Neural cell (in vitro differentiated cells): ENCODE measurements around the gene B4GALNT4. TPM values are rescaled to one million over a fixed set of nuclear protein-coding genes. Genes with fewer than 3 reads are reported as not detected.

Experiments used
- H2AFZ ChIP-seq: fragments of 200-600, 300-800 bp; sonication (generic), shearing (Covaris generic); 2 replicates; pipeline ENCODE4 v1.6.0; 2014; ENCODE audit warnings: low read depth, mild to moderate bottlenecking, antibody characterized with exemption, low read length, moderate library complexity
- H3F3A ChIP-seq: fragments of 200-600 bp; shearing (Covaris generic); 2 replicates; pipeline ENCODE4 v1.6.1; 2016; ENCODE audit warnings: mild to moderate bottlenecking, moderate library complexity, mixed read lengths, antibody characterized with exemption, low read length; ENCODE audit not compliant: insufficient read depth, poor library complexity, severe bottlenecking
- H3K27ac ChIP-seq: fragments of 200-600, 300-800 bp; sonication (generic), shearing (Covaris generic); 2 replicates; pipeline ENCODE4 v1.5.1; 2014; ENCODE audit warnings: mild to moderate bottlenecking, low read length, moderate library complexity
- H3K27me3 ChIP-seq: fragments of 300-800, 200-600 bp; sonication (generic), shearing (Covaris generic); 2 replicates; pipeline ENCODE4 v1.6.0; 2014; ENCODE audit warnings: mild to moderate bottlenecking, low read depth, low read length, moderate library complexity; ENCODE audit not compliant: insufficient read depth
- H3K36me3 ChIP-seq: fragments of 300-800, 200-600 bp; sonication (generic), shearing (Covaris generic); 2 replicates; pipeline ENCODE4 v1.5.1; 2014; ENCODE audit warnings: mild to moderate bottlenecking, antibody characterized with exemption, low read length, moderate library complexity; ENCODE audit not compliant: insufficient read depth
- H3K4me2 ChIP-seq: fragments of 300-800, 200-600 bp; sonication (generic), shearing (Covaris generic); 2 replicates; pipeline ENCODE4 v1.6.0; 2014; ENCODE audit warnings: mild to moderate bottlenecking, low read length
- H3K4me3 ChIP-seq: fragments of 300-800, 200-600 bp; sonication (generic), shearing (Covaris generic); 2 replicates; pipeline ENCODE4 v1.5.1; 2014; ENCODE audit warnings: mild to moderate bottlenecking, low read length, moderate library complexity
- H3K79me2 ChIP-seq: fragments of 200-600 bp; shearing (Covaris generic); replicated peaks from 2 replicates; pipeline ENCODE4 v1.6.0; 2014; ENCODE audit warnings: mild to moderate bottlenecking, low read length, moderate library complexity; ENCODE audit not compliant: insufficient read depth
- H3K9ac ChIP-seq: fragments of 300-800, 200-600 bp; sonication (generic), shearing (Covaris generic); 2 replicates; pipeline ENCODE4 v1.6.1; 2016; ENCODE audit warnings: mild to moderate bottlenecking, low read length, mixed read lengths
- H3K9me2 ChIP-seq: fragments of 200-600 bp; shearing (Covaris generic); 2 replicates; pipeline ENCODE4 v1.6.1; 2016; ENCODE audit warnings: mild to moderate bottlenecking, low read length, mixed read lengths; ENCODE audit not compliant: insufficient read depth
- H3K9me3 ChIP-seq: fragments of 200-600, 300-800 bp; sonication (generic), shearing (Covaris generic); 2 replicates; pipeline ENCODE4 v1.6.1; 2016; ENCODE audit warnings: mild to moderate bottlenecking, mixed run types, low read length, moderate library complexity, mixed read lengths
- H4K20me1 ChIP-seq: fragments of 200-600 bp; shearing (Covaris generic); 2 replicates; pipeline ENCODE4 v1.6.1; 2016; ENCODE audit warnings: mild to moderate bottlenecking, mixed run types; ENCODE audit not compliant: insufficient read depth
- EP300 ChIP-seq: fragments of 450-650 bp; conservative IDR thresholded peaks from 2 replicates; pipeline ENCODE4 v1.6.1; 2014; ENCODE audit warnings: antibody characterized with exemption, mild to moderate bottlenecking, moderate library complexity; ENCODE audit not compliant: poor library complexity, severe bottlenecking
- EZH2 ChIP-seq: fragments of 200-600, 300-800 bp; shearing (Covaris generic), sonication (generic); IDR thresholded peaks from 2 replicates; pipeline ENCODE4 v1.6.1; 2014; ENCODE audit warnings: antibody characterized with exemption, low read length, borderline replicate concordance, mild to moderate bottlenecking; ENCODE audit not compliant: insufficient read depth, poor library complexity, severe bottlenecking
- MXI1 ChIP-seq: fragments of 450-650 bp; conservative IDR thresholded peaks from 2 replicates; pipeline ENCODE4 v1.6.1; 2014; ENCODE audit warnings: antibody characterized with exemption, mild to moderate bottlenecking; ENCODE audit not compliant: poor library complexity, severe bottlenecking
- POLR2AphosphoS5 ChIP-seq: IDR thresholded peaks from 2 replicates; pipeline ENCODE4 v1.6.1; 2012
- RAD21 ChIP-seq: fragments of 450-650 bp; conservative IDR thresholded peaks from 2 replicates; pipeline ENCODE4 v1.6.1; 2014; ENCODE audit warnings: antibody characterized with exemption, mild to moderate bottlenecking, moderate library complexity
- SMC3 ChIP-seq: fragments of 450-650 bp; conservative IDR thresholded peaks from 2 replicates; pipeline ENCODE4 v1.6.1; 2014; ENCODE audit warnings: antibody characterized with exemption, mild to moderate bottlenecking, moderate library complexity; ENCODE audit not compliant: poor library complexity
- TAF1 ChIP-seq: IDR thresholded peaks from 2 replicates; pipeline ENCODE4 v1.6.1; 2012; ENCODE audit warnings: low read depth
- polyA plus RNA-seq: library from polyadenylated mRNA; depleted of rRNA; stranded (reverse); fragments of >200 nt; gene quantifications from 2 replicates; pipeline ENCODE4 v1.2.3, GENCODE V29; 2014
- TF ChIP-seq, protein P1 (sequence below): fragments of 450-650 bp; IDR thresholded peaks from 2 replicates; pipeline ENCODE4 v1.5.1; 2014; ENCODE audit warnings: antibody characterized with exemption, mild to moderate bottlenecking, moderate library complexity; ENCODE audit not compliant: poor library complexity, severe bottlenecking
- TF ChIP-seq, protein P2 (sequence below): IDR thresholded peaks from 2 replicates; pipeline ENCODE4 v1.6.1; 2012; ENCODE audit warnings: borderline replicate concordance

Gene B4GALNT4
- polyA plus RNA-seq, 1 donor from 2014 or later, result 440 TPM

DNA sequence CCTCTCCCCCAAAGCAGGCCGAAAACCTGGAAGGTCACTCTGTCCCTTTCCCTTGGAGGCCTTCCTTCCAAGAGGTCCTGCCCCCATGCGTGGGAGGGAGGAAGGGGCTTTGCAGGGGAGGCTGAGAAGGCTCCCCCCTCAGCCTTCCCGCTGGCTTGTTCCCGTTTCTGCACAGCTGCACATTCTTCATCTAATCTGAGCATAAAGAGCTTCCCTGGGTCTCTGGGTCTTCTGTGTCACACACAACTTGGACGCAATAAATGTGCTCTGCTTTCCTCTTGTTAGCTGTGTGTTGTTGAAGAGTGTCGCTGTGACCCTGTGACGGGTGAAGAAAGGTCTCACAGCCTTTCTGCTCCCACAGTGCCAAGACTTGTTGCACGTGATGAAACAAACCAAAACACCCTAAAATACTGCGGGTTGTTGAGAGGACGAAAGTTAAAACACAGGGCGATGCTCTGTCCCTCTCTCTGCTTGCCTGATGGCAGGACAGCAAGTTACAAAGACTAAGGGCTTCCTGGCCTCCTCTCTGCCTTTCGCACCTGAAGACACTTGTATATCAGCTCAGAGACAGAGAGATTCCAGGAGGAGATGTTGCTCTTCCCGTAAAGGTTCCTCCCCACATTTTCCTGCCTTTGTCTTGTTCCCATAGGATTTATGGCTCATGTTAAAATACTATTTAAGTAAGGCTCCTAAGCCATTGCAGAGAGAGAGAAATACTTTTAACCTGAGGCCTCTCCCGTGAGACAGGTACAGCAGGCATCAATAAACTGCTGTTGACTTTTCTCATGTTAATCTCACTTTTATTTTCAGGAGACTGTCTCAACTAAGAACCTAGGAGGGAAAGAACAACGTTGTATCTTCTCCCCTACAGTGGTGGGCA is 33.3 kb upstream of the B4GALNT4 start:
- no peaks in the 10 kb centered on the region for H3K36me3 ChIP-seq
- H3K9me3 ChIP-seq, result no peaks in the 10 kb centered on the region
- no peak overlapping the region for H2AFZ ChIP-seq
- no peaks in the 10 kb centered on the region for H3F3A ChIP-seq
- no peaks in the 10 kb centered on the region for H3K9me2 ChIP-seq
- no peaks in the 10 kb centered on the region for H3K27me3 ChIP-seq
- no peak overlapping the region for H3K4me2 ChIP-seq
- no peaks in the 10 kb centered on the region for H3K79me2 ChIP-seq
- H3K27ac ChIP-seq, result no peak overlapping the region
- no peak overlapping the region for H3K4me3 ChIP-seq
- no peak for TF ChIP-seq MXI1
- TF ChIP-seq, protein P1, sequence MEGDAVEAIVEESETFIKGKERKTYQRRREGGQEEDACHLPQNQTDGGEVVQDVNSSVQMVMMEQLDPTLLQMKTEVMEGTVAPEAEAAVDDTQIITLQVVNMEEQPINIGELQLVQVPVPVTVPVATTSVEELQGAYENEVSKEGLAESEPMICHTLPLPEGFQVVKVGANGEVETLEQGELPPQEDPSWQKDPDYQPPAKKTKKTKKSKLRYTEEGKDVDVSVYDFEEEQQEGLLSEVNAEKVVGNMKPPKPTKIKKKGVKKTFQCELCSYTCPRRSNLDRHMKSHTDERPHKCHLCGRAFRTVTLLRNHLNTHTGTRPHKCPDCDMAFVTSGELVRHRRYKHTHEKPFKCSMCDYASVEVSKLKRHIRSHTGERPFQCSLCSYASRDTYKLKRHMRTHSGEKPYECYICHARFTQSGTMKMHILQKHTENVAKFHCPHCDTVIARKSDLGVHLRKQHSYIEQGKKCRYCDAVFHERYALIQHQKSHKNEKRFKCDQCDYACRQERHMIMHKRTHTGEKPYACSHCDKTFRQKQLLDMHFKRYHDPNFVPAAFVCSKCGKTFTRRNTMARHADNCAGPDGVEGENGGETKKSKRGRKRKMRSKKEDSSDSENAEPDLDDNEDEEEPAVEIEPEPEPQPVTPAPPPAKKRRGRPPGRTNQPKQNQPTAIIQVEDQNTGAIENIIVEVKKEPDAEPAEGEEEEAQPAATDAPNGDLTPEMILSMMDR, result no peak
- no peak for TF ChIP-seq TAF1
- TF ChIP-seq SMC3, result no peak
- TF ChIP-seq, protein P2, sequence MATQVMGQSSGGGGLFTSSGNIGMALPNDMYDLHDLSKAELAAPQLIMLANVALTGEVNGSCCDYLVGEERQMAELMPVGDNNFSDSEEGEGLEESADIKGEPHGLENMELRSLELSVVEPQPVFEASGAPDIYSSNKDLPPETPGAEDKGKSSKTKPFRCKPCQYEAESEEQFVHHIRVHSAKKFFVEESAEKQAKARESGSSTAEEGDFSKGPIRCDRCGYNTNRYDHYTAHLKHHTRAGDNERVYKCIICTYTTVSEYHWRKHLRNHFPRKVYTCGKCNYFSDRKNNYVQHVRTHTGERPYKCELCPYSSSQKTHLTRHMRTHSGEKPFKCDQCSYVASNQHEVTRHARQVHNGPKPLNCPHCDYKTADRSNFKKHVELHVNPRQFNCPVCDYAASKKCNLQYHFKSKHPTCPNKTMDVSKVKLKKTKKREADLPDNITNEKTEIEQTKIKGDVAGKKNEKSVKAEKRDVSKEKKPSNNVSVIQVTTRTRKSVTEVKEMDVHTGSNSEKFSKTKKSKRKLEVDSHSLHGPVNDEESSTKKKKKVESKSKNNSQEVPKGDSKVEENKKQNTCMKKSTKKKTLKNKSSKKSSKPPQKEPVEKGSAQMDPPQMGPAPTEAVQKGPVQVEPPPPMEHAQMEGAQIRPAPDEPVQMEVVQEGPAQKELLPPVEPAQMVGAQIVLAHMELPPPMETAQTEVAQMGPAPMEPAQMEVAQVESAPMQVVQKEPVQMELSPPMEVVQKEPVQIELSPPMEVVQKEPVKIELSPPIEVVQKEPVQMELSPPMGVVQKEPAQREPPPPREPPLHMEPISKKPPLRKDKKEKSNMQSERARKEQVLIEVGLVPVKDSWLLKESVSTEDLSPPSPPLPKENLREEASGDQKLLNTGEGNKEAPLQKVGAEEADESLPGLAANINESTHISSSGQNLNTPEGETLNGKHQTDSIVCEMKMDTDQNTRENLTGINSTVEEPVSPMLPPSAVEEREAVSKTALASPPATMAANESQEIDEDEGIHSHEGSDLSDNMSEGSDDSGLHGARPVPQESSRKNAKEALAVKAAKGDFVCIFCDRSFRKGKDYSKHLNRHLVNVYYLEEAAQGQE, result no peak
- no peak for TF ChIP-seq EZH2
- no peak for TF ChIP-seq RAD21
- TF ChIP-seq POLR2AphosphoS5, result no peak
- TF ChIP-seq EP300, result no peak
- no peak overlapping the region for H3K9ac ChIP-seq
- no peaks in the 10 kb centered on the region for H4K20me1 ChIP-seq

DNA sequence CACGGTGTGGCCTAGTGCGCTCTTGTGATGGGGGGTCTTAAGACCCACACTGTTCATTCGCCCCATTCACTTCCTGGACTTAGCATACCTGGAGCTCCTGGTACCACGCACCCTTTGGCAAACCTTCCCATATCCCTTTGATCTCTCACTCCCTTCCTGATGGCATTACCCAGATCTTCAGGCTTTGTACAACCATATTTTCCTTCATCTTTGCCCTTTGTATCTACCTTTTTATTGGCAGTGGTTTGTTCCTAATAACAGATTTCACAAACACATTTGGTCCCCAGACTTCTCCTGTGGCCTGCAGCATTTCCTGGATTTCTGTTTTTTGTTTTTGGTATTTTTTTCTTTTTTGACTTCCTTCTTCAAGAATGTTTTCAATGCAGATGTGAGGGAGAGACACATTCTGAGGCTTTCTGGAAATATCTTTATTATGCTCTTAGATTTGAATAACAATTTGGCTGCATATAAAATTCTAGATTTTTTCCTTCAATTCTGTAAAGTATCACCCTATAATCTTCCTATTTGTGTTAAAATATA is 32.6 kb upstream of the B4GALNT4 start:
- no peak for TF ChIP-seq EP300
- TF ChIP-seq MXI1, result no peak
- no peak for TF ChIP-seq POLR2AphosphoS5
- no peak for TF ChIP-seq SMC3
- TF ChIP-seq, protein P1, result no peak
- no peak for TF ChIP-seq EZH2
- no peak for TF ChIP-seq RAD21
- TF ChIP-seq, protein P2, result no peak
- TF ChIP-seq TAF1, result no peak
- no peak overlapping the region for H3K9ac ChIP-seq
- no peaks in the 10 kb centered on the region for H3K79me2 ChIP-seq
- no peak overlapping the region for H2AFZ ChIP-seq
- H3K27me3 ChIP-seq, result no peaks in the 10 kb centered on the region
- no peaks in the 10 kb centered on the region for H3K36me3 ChIP-seq
- no peaks in the 10 kb centered on the region for H3K9me3 ChIP-seq
- no peaks in the 10 kb centered on the region for H4K20me1 ChIP-seq
- no peak overlapping the region for H3K4me2 ChIP-seq
- no peaks in the 10 kb centered on the region for H3K9me2 ChIP-seq
- no peak overlapping the region for H3K4me3 ChIP-seq
- no peak overlapping the region for H3K27ac ChIP-seq
- H3F3A ChIP-seq, result no peaks in the 10 kb centered on the region
